Panc1 (cell line): ENCODE data around the gene LINC00237.

Experiments used
- POLR2AphosphoS5 ChIP-seq: IDR thresholded peaks from 2 replicates; pipeline ENCODE4 v1.6.1; 2012; ENCODE audit warnings: mild to moderate bottlenecking, low read depth, low read length, moderate library complexity
- REST ChIP-seq, 2 experiments: IDR thresholded peaks; 2 replicates each; pipeline ENCODE4 v1.6.1; 2011 to 2012; ENCODE audit warnings: low read depth in 2 of 2, control low read depth in 1 of 2, low read length in 1 of 2, mild to moderate bottlenecking in 1 of 2, moderate library complexity in 1 of 2; ENCODE audit not compliant: insufficient read depth in 1 of 2
- TF ChIP-seq, protein P1 (sequence below): fragments of 450-650 bp; IDR thresholded peaks from 2 replicates; pipeline ENCODE4 v1.5.1; 2017; ENCODE audit warnings: mild to moderate bottlenecking

GRCh38 chr20:21067255-21067654 is 38.9 kb downstream of the LINC00237 start:
- TF ChIP-seq, protein P1, sequence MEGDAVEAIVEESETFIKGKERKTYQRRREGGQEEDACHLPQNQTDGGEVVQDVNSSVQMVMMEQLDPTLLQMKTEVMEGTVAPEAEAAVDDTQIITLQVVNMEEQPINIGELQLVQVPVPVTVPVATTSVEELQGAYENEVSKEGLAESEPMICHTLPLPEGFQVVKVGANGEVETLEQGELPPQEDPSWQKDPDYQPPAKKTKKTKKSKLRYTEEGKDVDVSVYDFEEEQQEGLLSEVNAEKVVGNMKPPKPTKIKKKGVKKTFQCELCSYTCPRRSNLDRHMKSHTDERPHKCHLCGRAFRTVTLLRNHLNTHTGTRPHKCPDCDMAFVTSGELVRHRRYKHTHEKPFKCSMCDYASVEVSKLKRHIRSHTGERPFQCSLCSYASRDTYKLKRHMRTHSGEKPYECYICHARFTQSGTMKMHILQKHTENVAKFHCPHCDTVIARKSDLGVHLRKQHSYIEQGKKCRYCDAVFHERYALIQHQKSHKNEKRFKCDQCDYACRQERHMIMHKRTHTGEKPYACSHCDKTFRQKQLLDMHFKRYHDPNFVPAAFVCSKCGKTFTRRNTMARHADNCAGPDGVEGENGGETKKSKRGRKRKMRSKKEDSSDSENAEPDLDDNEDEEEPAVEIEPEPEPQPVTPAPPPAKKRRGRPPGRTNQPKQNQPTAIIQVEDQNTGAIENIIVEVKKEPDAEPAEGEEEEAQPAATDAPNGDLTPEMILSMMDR, result no peak
- TF ChIP-seq POLR2AphosphoS5 (no peak), REST (IDR thresholded peaks at IDR 0.05; ENCODE audit: insufficient read depth in 1 of 2, low read depth in 2 of 2, low read length in 1 of 2) (no peak)
